GM12864 (cell line): ENCODE data around the gene MYLK4.

Source experiments
- DNase-seq: peaks from one replicate; pipeline ENCODE4 v3.0.0-alpha.2; 2011; ENCODE audit warnings: low read depth
- H3K4me3 ChIP-seq: 2 replicates; pipeline ENCODE4 v1.5.1; 2011; ENCODE audit warnings: mild to moderate bottlenecking, low read depth, low read length, control low read depth
- TF ChIP-seq, protein P1 (sequence below): IDR thresholded peaks from 2 replicates; pipeline ENCODE4 v1.5.1; 2011; ENCODE audit warnings: low read depth, mild to moderate bottlenecking, moderate library complexity, low read length, control low read depth, inconsistent platforms; ENCODE audit errors: missing control alignments

The MYLK4 gene

DNA sequence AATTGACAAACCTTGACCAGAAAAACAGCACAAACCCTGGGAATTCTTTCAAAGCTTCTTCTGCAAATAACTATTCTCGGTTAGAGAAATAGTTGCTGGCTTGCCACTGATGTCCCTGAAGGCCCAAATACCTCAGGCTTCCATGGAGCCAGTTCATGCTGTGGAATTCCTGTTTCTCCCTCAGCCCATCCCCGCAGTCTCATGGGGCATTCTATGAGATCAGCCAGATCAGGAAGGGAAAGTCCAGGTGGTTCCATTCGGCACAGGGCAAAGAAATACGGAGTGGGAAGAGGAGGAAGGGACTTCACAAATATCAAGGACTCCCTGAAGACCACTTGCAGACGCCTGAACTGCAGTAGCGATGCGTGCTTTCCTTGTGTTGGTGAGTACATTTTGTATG is 63.3 kb downstream of the MYLK4 start:
- TF ChIP-seq, protein P1, sequence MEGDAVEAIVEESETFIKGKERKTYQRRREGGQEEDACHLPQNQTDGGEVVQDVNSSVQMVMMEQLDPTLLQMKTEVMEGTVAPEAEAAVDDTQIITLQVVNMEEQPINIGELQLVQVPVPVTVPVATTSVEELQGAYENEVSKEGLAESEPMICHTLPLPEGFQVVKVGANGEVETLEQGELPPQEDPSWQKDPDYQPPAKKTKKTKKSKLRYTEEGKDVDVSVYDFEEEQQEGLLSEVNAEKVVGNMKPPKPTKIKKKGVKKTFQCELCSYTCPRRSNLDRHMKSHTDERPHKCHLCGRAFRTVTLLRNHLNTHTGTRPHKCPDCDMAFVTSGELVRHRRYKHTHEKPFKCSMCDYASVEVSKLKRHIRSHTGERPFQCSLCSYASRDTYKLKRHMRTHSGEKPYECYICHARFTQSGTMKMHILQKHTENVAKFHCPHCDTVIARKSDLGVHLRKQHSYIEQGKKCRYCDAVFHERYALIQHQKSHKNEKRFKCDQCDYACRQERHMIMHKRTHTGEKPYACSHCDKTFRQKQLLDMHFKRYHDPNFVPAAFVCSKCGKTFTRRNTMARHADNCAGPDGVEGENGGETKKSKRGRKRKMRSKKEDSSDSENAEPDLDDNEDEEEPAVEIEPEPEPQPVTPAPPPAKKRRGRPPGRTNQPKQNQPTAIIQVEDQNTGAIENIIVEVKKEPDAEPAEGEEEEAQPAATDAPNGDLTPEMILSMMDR: no peak
- no peak for DNase-seq
- H3K4me3 ChIP-seq: no peak overlapping the region

DNA sequence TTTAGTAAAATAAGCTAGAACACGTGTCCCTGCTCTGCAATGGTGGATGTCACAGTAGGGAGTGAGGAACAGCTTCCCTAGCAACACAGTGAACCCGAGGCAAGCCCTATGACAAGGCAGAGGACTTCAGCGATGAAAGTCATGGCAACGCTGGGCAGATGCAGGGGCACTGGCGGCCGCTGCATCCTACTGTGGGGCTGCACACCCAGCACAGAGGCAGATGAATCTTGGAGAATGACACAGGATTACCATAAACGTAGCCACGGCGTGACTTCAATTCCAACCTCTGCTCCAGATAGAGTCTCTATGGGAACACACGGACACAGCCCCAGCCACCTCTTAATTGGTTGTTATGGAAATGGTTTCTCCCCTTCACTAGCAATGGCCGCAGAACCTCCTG is 64.2 kb downstream of the MYLK4 start:
- no peak overlapping the region for H3K4me3 ChIP-seq
- no peak for DNase-seq
- TF ChIP-seq, protein P1: no peak

DNA sequence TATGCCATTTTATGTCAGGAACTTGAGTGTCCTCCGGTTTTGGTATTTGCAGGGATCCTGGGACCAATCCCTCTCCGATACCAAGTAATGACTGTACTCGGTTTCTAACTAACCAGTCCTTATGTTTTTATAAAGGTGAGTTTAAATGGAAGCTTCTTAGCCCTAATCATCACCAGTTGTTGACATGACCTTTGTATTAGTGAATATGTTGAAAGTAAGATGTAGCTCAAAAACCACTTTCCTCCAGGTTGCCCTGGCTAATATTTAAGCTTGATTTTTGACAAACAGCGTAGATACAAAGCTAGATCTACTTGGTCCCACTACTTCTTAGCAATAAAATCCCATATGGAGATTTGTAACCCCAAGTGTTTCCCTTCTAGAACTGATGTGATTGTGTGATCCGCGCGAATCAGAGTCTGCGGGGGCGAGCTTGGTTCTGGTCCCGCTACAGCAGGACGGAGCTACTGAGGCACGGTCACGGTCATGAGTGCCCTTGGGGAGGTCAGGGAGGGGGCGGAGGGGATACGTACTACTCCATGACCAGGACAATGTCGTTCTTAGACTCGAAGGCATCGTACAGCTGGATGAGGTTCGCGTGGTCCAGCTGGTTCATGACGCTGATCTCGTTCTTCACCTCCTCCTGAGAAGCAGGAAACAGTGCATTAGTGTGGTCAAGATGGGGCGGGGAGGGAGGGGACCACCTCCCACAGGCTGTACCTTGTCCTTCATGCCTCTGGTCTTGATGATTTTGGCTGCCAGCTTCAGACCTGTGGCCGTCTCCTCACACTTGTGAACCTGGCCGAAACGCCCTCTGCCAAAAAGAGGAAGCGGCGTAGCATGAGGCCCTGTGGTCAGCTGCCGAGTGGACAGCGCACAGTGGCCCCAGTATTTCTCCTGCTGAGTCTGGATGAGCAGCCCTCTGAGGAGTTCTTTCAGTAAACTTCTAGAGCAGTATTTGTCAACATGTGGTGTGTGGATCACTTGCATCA is 65.7 kb downstream of the MYLK4 start:
- TF ChIP-seq, protein P1: no peak
- no peak overlapping the region for H3K4me3 ChIP-seq
- no peak for DNase-seq

DNA sequence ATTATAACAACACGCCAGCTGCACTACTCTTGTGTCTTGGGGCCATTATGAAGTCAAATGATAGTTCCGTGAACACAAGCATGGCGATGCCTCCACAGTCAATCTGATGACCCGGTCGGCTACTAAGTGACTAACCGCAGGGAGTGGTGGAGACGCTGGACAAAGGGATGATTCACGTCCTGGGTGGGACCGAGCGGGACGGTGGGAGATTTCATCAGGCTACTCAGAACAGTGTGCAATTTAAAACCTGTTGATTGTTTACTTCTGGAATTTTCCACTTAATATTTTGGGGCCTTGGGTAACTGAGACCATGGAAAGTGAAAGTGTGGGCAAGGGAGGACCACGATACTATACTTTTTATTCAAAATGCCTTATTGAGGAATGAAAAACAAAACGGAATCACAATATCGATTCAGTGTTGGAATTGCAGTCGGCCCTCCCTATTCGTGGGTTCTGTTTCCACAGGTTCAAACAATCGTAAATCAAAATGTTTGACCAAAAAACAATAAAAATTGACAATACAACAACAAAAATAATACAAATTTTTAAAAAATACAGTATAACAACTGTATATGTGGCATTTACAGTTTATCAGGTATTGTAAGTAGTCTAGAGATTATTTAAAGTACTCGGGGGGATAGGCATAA is 66.5 kb downstream of the MYLK4 start:
- TF ChIP-seq, protein P1: no peak
- DNase-seq: no peak
- H3K4me3 ChIP-seq: no peak overlapping the region

- no peak overlapping the region for H3K4me3 ChIP-seq
- TF ChIP-seq, protein P1: no peak
- DNase-seq: no peak
Observed at GRCh38 chr6:2680264-2680922, 70.3 kb downstream of the MYLK4 start.

GRCh38 chr6:2677080-2677593 is 73.6 kb downstream of the MYLK4 start:
- H3K4me3 ChIP-seq: no peak overlapping the region
- DNase-seq: no peak
- TF ChIP-seq, protein P1: no peak
